H1 (cell line): ENCODE measurements around the gene TMEM18. TPM values are rescaled to one million over a fixed set of nuclear protein-coding genes. Genes with fewer than 3 reads are reported as not detected.

Experiments
- CTCF ChIA-PET: fragments of 300-600 bp; sonication (Branson Sonifier 250); formaldehyde crosslinking; loops from one replicate; lab custom pipeline; 2021; ENCODE audit not compliant: partially characterized antibody; lab: Charles Lee
- POLR2A ChIA-PET: fragments of 300-600 bp; sonication (Branson Sonifier 250); formaldehyde crosslinking; loops from one replicate; lab custom pipeline; 2021; ENCODE audit warnings: inconsistent platforms; ENCODE audit not compliant: partially characterized antibody; lab: Charles Lee
- DNase-seq, 2 experiments: peaks; one replicate each; pipeline versions ENCODE4 v3.0.0 to v3.0.0-alpha.2; 2010 to 2022; ENCODE audit warnings: low spot score in 2 of 2, low read depth in 1 of 2, mixed read lengths in 1 of 2
- FAIRE-seq: peaks from 2 replicates; lab custom pipeline; 2011; peaks lifted over from hg19 to GRCh38; lab: Jason Lieb, UNC
- H2AFZ ChIP-seq: 2 replicates; pipeline ENCODE4 v1.8.1; 2012; ENCODE audit warnings: low read length, inconsistent platforms
- H2AK5ac ChIP-seq: 2 replicates; pipeline ENCODE4 v1.6.1; 2013; ENCODE audit warnings: low read depth, low read length
- H2BK120ac ChIP-seq: replicated peaks from 2 replicates; pipeline ENCODE3; 2013; ENCODE audit warnings: low read depth, low read length, inconsistent platforms
- H2BK12ac ChIP-seq: 2 replicates; pipeline ENCODE4 v1.6.1; 2013; ENCODE audit warnings: low read depth, low read length
- H2BK15ac ChIP-seq: 2 replicates; pipeline ENCODE4 v1.6.1; 2013; ENCODE audit warnings: low read length
- H2BK20ac ChIP-seq: 2 replicates; pipeline ENCODE4 v1.6.1; 2013; ENCODE audit warnings: low read length
- H2BK5ac ChIP-seq: 2 replicates; pipeline ENCODE4 v1.6.1; 2013; ENCODE audit warnings: low read depth, low read length
- H3K14ac ChIP-seq: 2 replicates; pipeline ENCODE4 v1.6.1; 2013; ENCODE audit warnings: inconsistent platforms; ENCODE audit not compliant: insufficient read length
- H3K18ac ChIP-seq: 2 replicates; pipeline ENCODE4 v1.6.1; 2013; ENCODE audit warnings: low read length; ENCODE audit errors: extremely low read depth
- H3K23ac ChIP-seq: 2 replicates; pipeline ENCODE4 v1.6.1; 2013; ENCODE audit warnings: inconsistent platforms; ENCODE audit not compliant: insufficient read length
- H3K23me2 ChIP-seq: 2 replicates; pipeline ENCODE4 v1.6.1; 2013; ENCODE audit warnings: low read depth, low read length
- H3K27ac ChIP-seq: 2 replicates; pipeline ENCODE4 v1.6.1; 2011; ENCODE audit warnings: low read depth, low read length, inconsistent platforms
- H3K27me3 ChIP-seq, 4 experiments: replicated peaks in 1 of 4; 1 replicate in 1 of 4; 2 replicates in 3 of 4; pipeline versions ENCODE4 v1.6.1 to v1.8.1; 2011 to 2013; ENCODE audit warnings: low read length in 3 of 4, mild to moderate bottlenecking in 3 of 4, inconsistent platforms in 2 of 4, mixed read lengths in 2 of 4, moderate library complexity in 1 of 4; ENCODE audit not compliant: control insufficient read depth in 3 of 4, insufficient read depth in 3 of 4; ENCODE audit errors: extremely low read depth in 1 of 4
- H3K36me3 ChIP-seq, 4 experiments: 2 replicates each; pipeline versions ENCODE4 v1.6.1 to v1.8.1; 2011 to 2013; ENCODE audit warnings: mild to moderate bottlenecking in 4 of 4, low read length in 3 of 4, moderate library complexity in 2 of 4, control low read depth in 1 of 4, inconsistent platforms in 1 of 4; ENCODE audit not compliant: insufficient read depth in 4 of 4, control insufficient read depth in 2 of 4
- H3K4ac ChIP-seq: replicated peaks from 2 replicates; pipeline ENCODE3; 2013; ENCODE audit warnings: low read length, low read depth, mixed read lengths, inconsistent platforms; ENCODE audit not compliant: insufficient read length
- H3K4me1 ChIP-seq, 4 experiments: replicated peaks in 1 of 4; 1 replicate in 1 of 4; 2 replicates in 3 of 4; pipeline versions ENCODE4 v1.6.1 to v1.8.1; 2011 to 2013; ENCODE audit warnings: low read length in 3 of 4, inconsistent platforms in 2 of 4, mixed read lengths in 1 of 4; ENCODE audit not compliant: insufficient read depth in 4 of 4, control insufficient read depth in 3 of 4
- H3K4me2 ChIP-seq, 2 experiments: 2 replicates each; pipeline versions ENCODE4 v1.6.1 to v1.8.1; 2011 to 2013; ENCODE audit warnings: low read depth in 2 of 2, low read length in 2 of 2, control low read depth in 1 of 2, inconsistent platforms in 1 of 2, mild to moderate bottlenecking in 1 of 2; ENCODE audit not compliant: insufficient read depth in 1 of 2
- H3K4me3 ChIP-seq, 4 experiments: fragments of 200-600, 300-600 bp in 1 of 4; sonication (generic), shearing (Covaris generic), sonication (Bioruptor Twin) in 1 of 4; 2 replicates each; pipeline versions ENCODE4 v1.5.1 to v1.8.1; 2011 to 2016; ENCODE audit warnings: low read length in 4 of 4, low read depth in 3 of 4, control low read depth in 2 of 4, inconsistent platforms in 2 of 4, mild to moderate bottlenecking in 2 of 4, mixed read lengths in 1 of 4, moderate library complexity in 1 of 4; ENCODE audit not compliant: insufficient read depth in 2 of 4; ENCODE audit errors: extremely low read depth in 1 of 4
- H3K56ac ChIP-seq: replicated peaks from 2 replicates; pipeline ENCODE3; 2013; ENCODE audit warnings: low read depth, mild to moderate bottlenecking, mixed read lengths, low read length, inconsistent platforms; ENCODE audit not compliant: insufficient read length
- H3K79me1 ChIP-seq: 2 replicates; pipeline ENCODE4 v1.6.1; 2013; ENCODE audit warnings: low read depth, low read length, control low read depth
- H3K79me2 ChIP-seq, 2 experiments: 2 replicates each; pipeline versions ENCODE4 v1.6.1 to v1.8.1; 2012 to 2013; ENCODE audit warnings: low read length in 2 of 2, mild to moderate bottlenecking in 2 of 2, inconsistent platforms in 1 of 2; ENCODE audit not compliant: insufficient read depth in 2 of 2, control insufficient read depth in 1 of 2
- H3K9ac ChIP-seq, 4 experiments: replicated peaks in 1 of 4; 1 replicate in 1 of 4; 2 replicates in 3 of 4; pipeline versions ENCODE4 v1.6.1 to v1.8.1; 2011 to 2013; ENCODE audit warnings: low read depth in 3 of 4, low read length in 3 of 4, control low read depth in 2 of 4, mild to moderate bottlenecking in 2 of 4, moderate library complexity in 2 of 4, inconsistent platforms in 1 of 4; ENCODE audit errors: extremely low read depth in 1 of 4
- H3K9me3 ChIP-seq, 2 experiments: 2 replicates each; pipeline versions ENCODE4 v1.6.1 to v1.8.1; 2012 to 2013; ENCODE audit warnings: mild to moderate bottlenecking in 2 of 2, moderate library complexity in 2 of 2, control low read depth in 1 of 2, inconsistent platforms in 1 of 2, low read depth in 1 of 2, low read length in 1 of 2, mixed read lengths in 1 of 2; ENCODE audit not compliant: insufficient read depth in 2 of 2
- H4K20me1 ChIP-seq, 2 experiments: replicated peaks in 1 of 2; 2 replicates each; pipeline versions ENCODE3 to v1.8.1; 2011 to 2013; ENCODE audit warnings: inconsistent platforms in 2 of 2, low read length in 2 of 2, mild to moderate bottlenecking in 1 of 2; ENCODE audit not compliant: insufficient read depth in 2 of 2, control insufficient read depth in 1 of 2
- H4K5ac ChIP-seq: 2 replicates; pipeline ENCODE4 v1.6.1; 2013; ENCODE audit warnings: low read length, low read depth, mixed read lengths, inconsistent platforms; ENCODE audit not compliant: insufficient read length
- H4K8ac ChIP-seq: 2 replicates; pipeline ENCODE4 v1.8.0; 2013; ENCODE audit warnings: mild to moderate bottlenecking, moderate library complexity, low read length, inconsistent platforms; ENCODE audit not compliant: insufficient read depth; ENCODE audit errors: extremely low read depth
- H4K91ac ChIP-seq: replicated peaks from 2 replicates; pipeline ENCODE3; 2013; ENCODE audit warnings: low read length, mixed read lengths, inconsistent platforms; ENCODE audit not compliant: insufficient read length
- EP300 ChIP-seq, 2 experiments: IDR thresholded peaks; 1 replicate in 1 of 2; 2 replicates in 1 of 2; pipeline ENCODE4 v1.6.1; 2011 to 2012; ENCODE audit warnings: low read depth in 2 of 2, low read length in 2 of 2, mild to moderate bottlenecking in 2 of 2, borderline replicate concordance in 1 of 2, inconsistent platforms in 1 of 2, moderate library complexity in 1 of 2
- GABPA ChIP-seq: IDR thresholded peaks from 2 replicates; pipeline ENCODE4 v1.6.1; 2011; ENCODE audit warnings: mild to moderate bottlenecking, low read length, moderate library complexity, borderline replicate concordance; ENCODE audit not compliant: insufficient read depth
- JUN ChIP-seq: IDR thresholded peaks from 2 replicates; pipeline ENCODE4 v1.6.1; 2011; ENCODE audit warnings: low read depth, mild to moderate bottlenecking, improper control_type of control experiment, low read length
- JUND ChIP-seq: IDR thresholded peaks from 2 replicates; pipeline ENCODE4 v1.6.1; 2011; ENCODE audit warnings: mild to moderate bottlenecking, improper control_type of control experiment, low read length
- KDM1A ChIP-seq: fragments of 200-600, 300-600 bp; sonication (generic); IDR thresholded peaks from 2 replicates; pipeline ENCODE4 v1.7.1; 2016; ENCODE audit warnings: mild to moderate bottlenecking, low read length, borderline replicate concordance
- RFX5 ChIP-seq: IDR thresholded peaks from 2 replicates; pipeline ENCODE4 v1.6.1; 2011; ENCODE audit warnings: low read depth, low read length, improper control_type of control experiment, borderline replicate concordance
- SIX5 ChIP-seq: IDR thresholded peaks from 2 replicates; pipeline ENCODE4 v1.6.1; 2011; ENCODE audit warnings: mild to moderate bottlenecking, low read depth, low read length
- SUZ12 ChIP-seq: fragments of 200-600 bp; sonication (generic); IDR thresholded peaks from 2 replicates; pipeline ENCODE4 v1.6.1; 2012; ENCODE audit warnings: mild to moderate bottlenecking, inconsistent platforms, low read length, moderate library complexity, mixed read lengths
- WGBS, 2 experiments: shearing (Covaris generic) in 1 of 2; methylation state at CpG; one replicate each; pipeline versions ENCODE4 v1.1.6 to v1.1.7; 2013 to 2015; ENCODE audit warnings: low lambda C conversion rate in 2 of 2, mixed read lengths in 2 of 2, inconsistent platforms in 1 of 2, low coverage in 1 of 2, missing lambda C conversion rate in 1 of 2; ENCODE audit not compliant: insufficient replicate concordance in 2 of 2, insufficient coverage in 1 of 2, insufficient read length in 1 of 2; ENCODE audit errors: extremely low coverage in 1 of 2, missing lambda C conversion rate in 1 of 2; 5-methylcytosine and 5-hydroxymethylcytosine counted together
- polyA plus RNA-seq, 7 experiments: library from polyadenylated mRNA; depleted of rRNA in 3 of 7; stranded (reverse) in 5 of 7; unstranded in 2 of 7; fragments of >200 nt in 5 of 7; fragments of 200-250 nt in 2 of 7; gene quantifications; 1 replicate in 5 of 7; 2 replicates in 1 of 7; 4 replicates in 1 of 7; pipeline versions ENCODE4 v1.2.1 to v1.2.3, GENCODE V29; 2011 to 2013; ENCODE audit warnings: missing spikeins in 2 of 7, mixed read lengths in 2 of 7
- total RNA-seq: library from RNA; stranded (reverse); fragmentation: NEBNext Ultra II Directional; extraction: Animal tissue kit (Norgen Biotek cat#: 25700); gene quantifications from 2 replicates; pipeline ENCODE4 v1.2.1, GENCODE V29; 2021
- TF ChIP-seq, protein P1 (sequence below), 3 experiments: IDR thresholded peaks; 1 replicate in 2 of 3; 2 replicates in 1 of 3; pipeline versions ENCODE4 v1.5.1 to v1.6.1; 2011; ENCODE audit warnings: low read length in 3 of 3, mild to moderate bottlenecking in 3 of 3, inconsistent platforms in 2 of 3, low read depth in 1 of 3, moderate library complexity in 1 of 3; ENCODE audit not compliant: insufficient read depth in 1 of 3; ENCODE audit errors: control extremely low read depth in 1 of 3
- TF ChIP-seq, protein P2 (sequence below): IDR thresholded peaks from 2 replicates; pipeline ENCODE4 v1.6.1; 2012; ENCODE audit warnings: inconsistent platforms
- TF ChIP-seq, protein P3 (sequence below): IDR thresholded peaks from 2 replicates; pipeline ENCODE4 v1.6.1; 2011; ENCODE audit warnings: low read depth, mild to moderate bottlenecking, low read length; ENCODE audit not compliant: insufficient read depth

Gene TMEM18
- total and polyA plus RNA-seq, 2 of the 8 experiments (the other 6 are each of a cell fraction or from before 2014, with no cell fraction given) = 22.4 to 27.1 TPM

DNA sequence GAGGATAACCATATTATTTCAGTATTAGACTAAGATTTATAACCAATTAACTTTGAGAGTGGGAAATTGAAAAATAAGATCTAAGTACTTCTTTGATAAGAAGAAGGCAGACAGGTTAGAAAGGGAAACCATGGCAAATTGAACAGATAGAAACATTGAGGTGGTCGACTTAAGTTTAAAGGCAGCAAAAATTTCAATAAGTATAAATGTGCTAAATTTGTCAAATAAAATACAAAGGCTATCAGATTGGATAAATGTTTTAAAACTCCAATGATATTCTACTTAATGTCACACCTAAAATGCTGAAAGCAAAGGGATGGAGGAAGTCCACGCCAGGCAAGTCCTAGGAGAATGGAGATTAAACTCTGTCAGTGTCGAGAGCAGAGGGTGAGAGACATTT lies 59.2 kb downstream of the TMEM18 start:
- H2BK120ac ChIP-seq = no peak overlapping the region
- H2BK12ac ChIP-seq = no peak overlapping the region
- no peaks in the 10 kb centered on the region for H3K23me2 ChIP-seq
- no peak overlapping the region for H3K27ac ChIP-seq
- WGBS, 2 experiments = 91% methylated on average over 3 of the region's 3 CpGs; no CpG with 5 or more reads in 1 of the 2 experiments
- no peak overlapping the region for H3K56ac ChIP-seq
- H3K27me3 ChIP-seq = no peaks in the 10 kb centered on the region
- no peak overlapping the region for H2AK5ac ChIP-seq
- H4K8ac ChIP-seq = no peak overlapping the region
- no peak overlapping the region for H3K9ac ChIP-seq
- H3K79me1 ChIP-seq = no peaks in the 10 kb centered on the region
- no peak overlapping the region for H2BK5ac ChIP-seq
- H3K14ac ChIP-seq = no peak overlapping the region
- no peaks in the 10 kb centered on the region for H3K79me2 ChIP-seq
- no peak overlapping the region for H2BK20ac ChIP-seq
- FAIRE-seq (no peak), DNase-seq (no peak)
- H3K4me1 ChIP-seq = no peaks in the 10 kb centered on the region
- no peak overlapping the region for H4K91ac ChIP-seq
- no peaks in the 10 kb centered on the region for H3K36me3 ChIP-seq
- H3K4ac ChIP-seq = no peak overlapping the region
- H3K9me3 ChIP-seq = no peaks in the 10 kb centered on the region; a peak in 1 of 4 replicates
- CTCF ChIA-PET = no interaction called here
- H4K5ac ChIP-seq = no peak overlapping the region
- no peak overlapping the region for H3K23ac ChIP-seq
- POLR2A ChIA-PET = no interaction called here
- no peak overlapping the region for H2AFZ ChIP-seq
- no peaks in the 10 kb centered on the region for H4K20me1 ChIP-seq
- H3K18ac ChIP-seq = no peak overlapping the region
- no peak overlapping the region for H3K4me3 ChIP-seq
- H3K4me2 ChIP-seq = no peak overlapping the region
- H2BK15ac ChIP-seq = no peak overlapping the region
- TF ChIP-seq EP300 (IDR thresholded peaks at IDR 0.05; ENCODE audit: borderline replicate concordance in 1 of 2, low read depth in 2 of 2, low read length in 2 of 2) (no peak), JUND (no peak), KDM1A (no peak), SIX5 (no peak), SUZ12 (no peak), GABPA (no peak), JUN (no peak), RFX5 (no peak)
- TF ChIP-seq, protein P1, sequence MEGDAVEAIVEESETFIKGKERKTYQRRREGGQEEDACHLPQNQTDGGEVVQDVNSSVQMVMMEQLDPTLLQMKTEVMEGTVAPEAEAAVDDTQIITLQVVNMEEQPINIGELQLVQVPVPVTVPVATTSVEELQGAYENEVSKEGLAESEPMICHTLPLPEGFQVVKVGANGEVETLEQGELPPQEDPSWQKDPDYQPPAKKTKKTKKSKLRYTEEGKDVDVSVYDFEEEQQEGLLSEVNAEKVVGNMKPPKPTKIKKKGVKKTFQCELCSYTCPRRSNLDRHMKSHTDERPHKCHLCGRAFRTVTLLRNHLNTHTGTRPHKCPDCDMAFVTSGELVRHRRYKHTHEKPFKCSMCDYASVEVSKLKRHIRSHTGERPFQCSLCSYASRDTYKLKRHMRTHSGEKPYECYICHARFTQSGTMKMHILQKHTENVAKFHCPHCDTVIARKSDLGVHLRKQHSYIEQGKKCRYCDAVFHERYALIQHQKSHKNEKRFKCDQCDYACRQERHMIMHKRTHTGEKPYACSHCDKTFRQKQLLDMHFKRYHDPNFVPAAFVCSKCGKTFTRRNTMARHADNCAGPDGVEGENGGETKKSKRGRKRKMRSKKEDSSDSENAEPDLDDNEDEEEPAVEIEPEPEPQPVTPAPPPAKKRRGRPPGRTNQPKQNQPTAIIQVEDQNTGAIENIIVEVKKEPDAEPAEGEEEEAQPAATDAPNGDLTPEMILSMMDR (IDR thresholded peaks at IDR 0.05; ENCODE audit: control extremely low read depth in 1 of 3, insufficient read depth in 1 of 3, low read depth in 1 of 3, low read length in 3 of 3) = no peak
- TF ChIP-seq, protein P2, sequence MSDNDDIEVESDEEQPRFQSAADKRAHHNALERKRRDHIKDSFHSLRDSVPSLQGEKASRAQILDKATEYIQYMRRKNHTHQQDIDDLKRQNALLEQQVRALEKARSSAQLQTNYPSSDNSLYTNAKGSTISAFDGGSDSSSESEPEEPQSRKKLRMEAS = no peak
- TF ChIP-seq, protein P3, sequence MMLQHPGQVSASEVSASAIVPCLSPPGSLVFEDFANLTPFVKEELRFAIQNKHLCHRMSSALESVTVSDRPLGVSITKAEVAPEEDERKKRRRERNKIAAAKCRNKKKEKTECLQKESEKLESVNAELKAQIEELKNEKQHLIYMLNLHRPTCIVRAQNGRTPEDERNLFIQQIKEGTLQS = no peak
